ENCODE results near the gene KCNQ5.
A peak's percentile ranks its signal among the peaks of the same experiment; 100 is the strongest.

KCNQ5 gene

DNA sequence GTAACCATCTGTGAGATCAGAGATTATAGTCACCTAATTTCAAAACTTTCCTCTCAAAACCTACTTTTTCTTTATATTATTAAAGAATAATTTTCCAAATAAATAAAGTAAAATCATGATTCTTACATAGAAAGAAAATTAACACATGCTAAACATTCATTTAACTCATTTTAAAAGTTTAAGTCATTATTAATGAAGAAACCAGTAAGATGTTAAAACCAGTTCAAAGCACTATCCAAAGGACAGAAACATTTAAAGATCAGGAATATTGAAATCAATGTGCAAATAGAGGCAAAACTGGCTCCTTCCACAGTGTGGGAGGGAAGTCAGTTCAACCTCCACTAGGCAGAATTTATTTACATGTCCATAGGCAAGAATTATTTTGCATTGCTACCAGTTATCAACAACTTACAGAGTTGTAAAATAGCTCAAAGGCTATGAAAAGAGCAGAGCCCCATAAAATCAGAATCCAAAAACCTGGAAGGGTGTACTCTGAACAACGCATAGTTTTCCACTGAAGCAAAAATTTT, 456.5 kb downstream of the KCNQ5 start:
- no peak for DNase-seq

DNA sequence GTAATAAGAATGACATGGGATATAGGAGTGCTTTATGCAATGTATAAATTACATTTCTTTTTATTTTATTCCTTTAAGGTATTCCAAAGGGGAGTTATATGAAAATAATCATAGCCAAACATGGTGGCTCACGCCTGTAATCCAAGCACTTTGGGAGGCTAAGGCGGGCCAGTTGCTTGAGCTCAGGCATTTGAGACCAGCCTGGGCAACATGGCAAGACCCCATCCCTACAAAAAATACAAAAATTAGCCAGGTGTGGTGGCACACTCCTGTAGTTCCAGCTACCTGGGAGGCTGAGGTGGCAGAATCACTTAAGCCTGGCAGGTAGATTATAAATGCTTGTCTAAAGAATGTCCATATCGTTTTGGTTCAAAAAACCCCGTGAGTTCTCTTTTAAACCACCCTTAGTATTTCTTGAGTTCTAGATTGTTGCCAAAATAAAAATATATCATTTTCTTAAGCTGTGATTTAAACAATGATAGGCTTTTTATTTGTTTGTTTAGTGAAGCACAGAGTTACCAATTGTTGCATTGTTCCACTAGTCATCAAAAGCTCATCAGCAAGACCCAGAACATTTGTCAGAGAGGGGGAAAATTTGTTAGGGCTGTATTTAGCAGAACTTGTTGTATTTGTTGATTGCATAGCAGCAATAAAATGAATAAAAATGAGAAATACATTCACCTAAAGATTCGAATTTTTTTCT, 457.2 kb downstream of the KCNQ5 start:
- DNase-seq, result no peak

DNA sequence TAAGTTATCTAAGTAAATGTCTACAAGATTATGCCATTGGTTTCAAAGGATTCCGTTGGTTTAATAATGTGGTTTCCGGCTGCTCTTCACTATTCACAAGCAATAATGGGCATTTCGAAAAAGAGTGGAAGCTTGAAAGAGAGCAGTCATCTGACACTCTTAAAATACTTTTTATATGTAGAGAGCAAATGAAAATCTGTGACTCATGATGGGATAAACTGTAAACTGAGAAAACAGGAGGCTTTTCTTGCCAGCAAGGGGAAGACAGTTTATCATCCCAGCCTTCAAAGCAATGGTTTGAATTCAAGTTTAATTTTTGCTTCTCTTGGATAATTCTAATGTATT, 457.7 kb downstream of the KCNQ5 start:
- no peak for DNase-seq

DNA sequence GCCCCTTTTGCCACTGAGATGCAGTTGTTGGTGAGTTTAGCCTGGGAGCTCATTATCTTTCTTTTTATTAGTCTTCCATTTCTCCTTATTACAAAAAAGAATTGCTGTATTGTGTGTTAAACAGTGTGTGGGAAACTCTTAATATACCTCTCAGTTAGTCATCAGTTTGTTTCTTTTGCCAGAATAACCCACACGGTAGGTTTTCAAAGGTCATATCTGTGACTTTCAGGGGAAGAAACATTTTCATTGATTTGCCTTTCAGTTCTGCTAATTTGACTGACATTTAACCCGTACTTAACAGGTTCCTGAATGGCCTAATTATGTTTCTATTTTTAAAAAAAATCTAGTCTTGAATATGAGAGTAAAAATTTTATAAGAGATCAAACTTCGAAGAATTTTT, 458.1 kb downstream of the KCNQ5 start:
- DNase-seq, result no peak

DNA sequence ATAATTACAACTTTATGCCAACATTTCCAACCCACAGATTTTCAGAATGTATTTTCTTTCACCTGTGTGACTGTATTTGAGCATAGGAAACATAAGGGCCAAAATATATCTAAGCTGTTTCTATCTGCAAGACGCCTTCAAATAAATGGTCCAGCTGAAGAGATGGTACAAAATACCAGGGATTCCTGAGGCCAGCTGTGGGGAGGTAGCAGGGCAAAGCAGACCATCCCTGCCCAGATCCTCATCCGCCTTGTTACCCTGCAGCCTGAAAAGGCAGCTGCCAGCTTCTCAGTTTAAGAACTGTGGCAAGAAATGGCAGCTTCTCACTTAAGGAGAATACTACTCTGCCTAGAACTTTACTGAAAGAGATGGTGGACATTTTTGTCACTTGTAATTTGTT, 460.1 kb downstream of the KCNQ5 start:
- no peak for DNase-seq

DNA sequence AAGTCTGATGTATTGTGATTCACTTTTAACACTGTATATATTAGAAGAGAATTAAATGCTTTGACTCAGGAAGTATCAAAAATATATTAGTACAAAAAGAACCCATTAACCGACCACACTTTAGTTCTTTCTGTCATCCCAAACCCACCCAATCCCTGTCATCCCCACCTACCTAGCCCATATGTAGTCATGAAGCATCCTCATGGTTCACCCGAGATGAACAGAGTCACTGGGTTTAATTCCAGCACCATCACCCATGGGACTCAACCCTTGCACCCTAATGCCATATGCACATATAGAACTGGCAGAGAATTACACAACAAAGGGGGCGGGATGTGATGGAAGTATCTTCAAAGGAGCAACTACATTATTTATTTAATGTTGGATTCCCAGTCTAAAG, 462.0 kb downstream of the KCNQ5 start:
- no peak for DNase-seq

DNA sequence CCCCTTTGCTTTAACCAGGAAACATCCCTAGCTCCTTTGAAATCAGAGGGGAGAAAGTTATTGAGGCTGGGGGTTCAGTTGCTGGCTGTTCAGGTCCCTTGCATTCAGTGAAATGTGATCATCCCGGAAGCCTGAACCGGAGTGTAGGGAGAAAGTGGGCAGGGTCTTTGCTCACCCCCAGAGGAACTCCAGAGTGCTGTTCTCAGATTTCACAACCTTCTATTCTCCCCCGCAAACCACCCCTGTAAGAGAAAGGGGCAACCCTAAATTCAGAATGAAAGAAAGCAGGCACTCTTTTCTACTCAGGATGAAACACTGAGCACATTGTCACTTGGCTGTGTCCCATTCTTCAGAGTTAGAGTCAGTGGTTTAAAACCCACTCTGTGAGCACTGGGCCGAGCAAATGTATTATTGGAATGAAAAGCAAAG, 463.6 kb downstream of the KCNQ5 start:
- no peak for DNase-seq

- DNase-seq, result no peak
Measured at GRCh38 chr6:73086726-73087125, 464.9 kb downstream of the KCNQ5 start.

GRCh38 chr6:73088138-73088813, 466.4 kb downstream of the KCNQ5 start:
- DNase-seq, result no peak

GRCh38 chr6:73104921-73105320, 483.1 kb downstream of the KCNQ5 start:
- no peak for DNase-seq

- DNase-seq, result no peak
Measured at GRCh38 chr6:73107016-73107415, 485.2 kb downstream of the KCNQ5 start.

- no peak for DNase-seq
Measured at GRCh38 chr6:73108949-73109348, 487.1 kb downstream of the KCNQ5 start.

DNA sequence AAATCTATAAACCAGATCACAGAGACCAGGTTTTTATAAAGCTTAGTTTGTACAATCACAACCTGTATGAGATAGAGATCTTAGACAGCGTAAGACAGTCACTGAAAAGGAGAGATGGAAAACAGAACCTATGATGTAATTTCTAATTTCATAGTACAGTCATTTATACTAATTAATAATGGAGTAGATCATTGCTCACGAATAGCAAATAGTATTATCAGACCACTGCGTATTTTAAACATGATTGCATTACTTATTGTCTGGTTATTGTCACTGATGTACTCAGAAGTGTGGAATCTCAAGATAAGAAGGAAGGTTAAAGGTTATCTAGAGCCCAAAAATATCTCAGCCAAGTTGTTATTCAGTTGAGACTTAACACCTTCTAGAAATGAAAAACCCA, 487.8 kb downstream of the KCNQ5 start:
- no peak for DNase-seq

- DNase-seq, result no peak
Measured at GRCh38 chr6:73116330-73116729, 494.5 kb downstream of the KCNQ5 start.

DNA sequence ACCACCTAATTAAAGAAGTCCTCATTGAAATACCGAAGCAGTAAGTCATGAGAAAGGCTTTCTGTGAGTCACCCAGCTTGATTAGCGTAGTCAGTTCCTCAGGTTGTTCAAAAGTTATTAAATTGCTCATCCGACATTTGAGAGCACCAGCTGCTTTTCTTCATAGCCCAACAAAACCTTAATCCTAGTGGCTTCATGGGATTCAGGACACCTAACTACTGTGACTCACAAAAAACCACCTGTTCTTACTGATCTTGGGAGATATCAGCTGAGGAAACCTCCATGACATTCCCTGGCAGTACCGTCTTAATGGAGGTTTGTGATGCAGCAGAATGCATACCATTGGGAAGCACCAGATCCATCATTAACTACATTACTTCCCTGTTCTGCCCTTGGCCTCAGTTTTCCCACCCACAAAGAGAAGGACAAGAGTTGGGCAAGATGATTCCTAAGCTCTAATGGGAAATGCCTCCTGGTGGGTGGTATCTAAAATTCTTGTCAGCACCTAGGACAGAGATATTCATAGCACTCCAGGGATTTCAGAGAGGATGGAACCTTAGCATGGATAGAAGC, 499.6 kb downstream of the KCNQ5 start:
- DNase-seq, result peak; percentile 45

DNA sequence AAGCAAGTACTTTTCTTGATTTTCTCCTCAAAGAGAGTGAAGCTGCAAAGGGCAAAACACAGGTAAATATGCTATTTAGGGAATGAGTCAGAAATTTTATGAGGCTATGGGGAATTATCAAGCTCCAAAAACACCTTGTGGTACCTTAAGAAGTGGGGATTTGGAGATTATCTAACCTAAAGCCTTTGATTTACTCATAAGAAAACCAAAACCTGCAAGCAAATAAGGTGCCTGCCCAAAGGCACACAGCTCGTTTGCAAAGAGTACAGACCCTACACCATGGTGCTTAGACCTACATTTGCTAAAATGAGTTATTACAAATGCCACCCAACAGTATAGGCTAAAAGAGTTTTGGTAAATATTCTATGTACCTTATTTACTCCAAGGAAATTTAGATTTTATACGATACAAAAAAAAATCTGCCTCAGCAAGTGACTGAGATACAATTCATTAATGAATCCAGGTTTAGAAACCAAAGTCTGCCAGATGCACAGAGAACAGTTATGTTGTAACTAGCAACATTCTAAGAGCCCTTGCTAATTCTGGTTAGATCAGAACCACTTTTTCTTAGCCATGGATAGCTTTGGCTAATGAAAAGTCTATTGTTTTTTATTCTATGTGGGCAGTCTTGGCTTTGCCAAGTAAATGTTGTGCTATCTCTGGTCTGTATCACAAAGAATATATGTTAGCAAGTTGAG, 501.9 kb downstream of the KCNQ5 start:
- DNase-seq, result no peak

DNA sequence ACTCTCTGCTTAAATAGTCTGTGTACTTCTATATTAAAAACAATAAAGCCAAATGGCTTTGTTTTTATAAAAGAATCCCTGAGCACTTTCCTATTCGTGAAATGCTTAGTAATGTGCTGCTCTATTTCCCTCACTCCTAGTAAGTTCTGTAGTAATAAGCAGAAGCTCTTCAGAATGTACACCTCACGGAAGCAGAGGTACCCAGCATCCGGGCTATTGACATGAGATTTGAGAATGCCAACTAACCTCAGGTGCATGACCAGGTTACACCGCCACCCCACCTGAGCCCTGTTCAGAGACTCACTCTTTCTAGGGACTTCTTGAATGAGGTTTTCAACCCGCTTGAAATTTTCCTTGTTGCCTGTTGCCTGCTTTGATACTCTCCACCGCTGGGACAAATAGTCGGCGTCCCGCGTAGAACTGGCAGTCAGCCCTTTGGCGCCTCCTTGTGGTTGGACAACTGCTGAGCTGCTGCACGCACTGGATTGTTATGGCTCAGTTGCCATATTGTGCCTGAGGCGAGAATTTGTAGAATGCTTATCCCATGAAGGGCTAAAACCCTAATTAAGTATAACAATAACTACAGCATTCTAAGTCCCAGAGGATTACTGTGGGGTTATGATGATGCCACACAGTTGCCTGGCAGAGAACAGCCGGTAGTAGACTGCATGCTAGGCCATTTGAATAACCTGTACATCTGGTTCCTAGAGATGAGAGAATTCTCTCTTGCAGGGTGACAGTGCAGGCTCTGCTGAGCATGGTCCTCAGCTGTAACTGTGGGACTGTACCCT, 508.0 kb downstream of the KCNQ5 start:
- DNase-seq, result peak; percentile 75

DNA sequence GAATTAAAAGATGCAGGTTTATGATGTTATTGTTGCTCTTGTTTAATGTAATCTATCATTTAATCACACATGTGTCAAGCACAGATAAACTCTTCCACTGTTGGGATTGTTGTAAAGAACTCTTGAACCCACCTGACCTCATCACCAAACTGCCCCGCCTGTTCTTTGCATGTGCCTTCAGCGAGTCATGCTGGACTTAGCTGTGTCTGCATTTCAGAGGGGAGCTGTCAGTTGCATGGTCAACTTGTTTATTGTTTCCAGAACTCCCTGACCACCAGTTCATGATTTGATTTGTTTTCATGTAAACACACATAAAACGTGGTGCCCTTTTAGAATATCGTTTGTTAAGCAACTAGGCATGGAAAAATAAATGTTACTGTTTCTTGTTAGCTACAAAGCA, 509.8 kb downstream of the KCNQ5 start:
- no peak for DNase-seq

DNA sequence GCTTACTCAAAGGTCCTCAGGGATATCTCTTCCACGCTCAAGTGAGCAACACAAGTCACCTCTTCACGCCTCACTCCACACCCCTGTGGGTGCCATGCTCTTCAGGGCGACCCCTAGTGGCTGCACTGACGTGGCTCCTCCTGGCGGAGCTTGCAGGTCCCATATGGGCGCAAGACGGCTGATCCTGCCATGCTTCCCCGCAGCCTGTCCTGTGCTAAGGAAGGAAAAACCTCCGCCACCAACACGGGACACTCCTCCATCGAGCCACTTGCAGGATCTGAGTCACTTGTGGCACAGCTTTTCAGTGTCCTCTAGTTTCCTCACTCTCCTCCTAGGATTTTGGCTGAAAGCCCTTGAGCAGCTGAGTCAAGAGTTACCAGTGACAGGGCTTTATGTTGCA, 512.7 kb downstream of the KCNQ5 start:
- DNase-seq, result no peak

DNA sequence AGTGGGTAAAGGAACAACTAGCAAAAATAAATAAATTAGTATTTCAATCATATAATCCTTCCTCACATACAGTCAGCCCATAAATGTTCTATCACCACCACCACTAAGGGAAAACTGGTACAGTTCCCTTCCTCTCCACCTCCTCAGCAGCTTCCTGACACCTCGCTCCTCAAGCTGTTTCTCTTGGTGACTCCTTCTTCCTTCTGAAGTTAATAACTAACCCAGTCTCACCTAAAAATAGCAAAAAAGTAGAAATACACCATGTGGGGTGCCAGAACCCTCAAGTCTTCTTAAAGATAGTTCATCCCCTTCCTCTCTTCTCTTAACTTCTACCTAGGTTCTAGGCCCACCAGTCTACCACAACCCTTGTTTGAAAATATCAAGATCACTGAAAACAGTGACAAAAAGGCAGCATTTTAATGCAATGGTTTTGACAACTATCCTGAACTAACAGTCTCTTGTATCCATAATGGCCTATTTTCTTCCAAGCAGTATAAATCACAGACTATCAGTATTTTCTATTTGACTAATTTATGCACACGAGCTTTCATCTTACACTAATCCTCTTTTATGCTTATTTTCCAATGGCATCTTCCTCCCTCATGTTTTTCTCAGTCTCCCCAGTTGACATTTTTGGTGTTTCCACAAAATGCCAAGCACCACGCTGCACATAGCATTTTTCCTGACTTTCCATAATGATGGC, 518.0 kb downstream of the KCNQ5 start:
- DNase-seq, result no peak

- no peak for DNase-seq
Measured at GRCh38 chr6:73143551-73143950, 521.7 kb downstream of the KCNQ5 start.

- DNase-seq, result no peak
Measured at GRCh38 chr6:73144516-73144915, 522.7 kb downstream of the KCNQ5 start.
